KMS-11 (cell line): ENCODE measurements around the gene NEK7.

ENCODE experiments used
- H2AFZ ChIP-seq: fragments of 200-600 bp; sonication (generic); 2 replicates; pipeline ENCODE4 v1.6.1; 2016; ENCODE audit warnings: antibody characterized with exemption, mixed run types, low read depth
- H3K27ac ChIP-seq: fragments of 200-600 bp; sonication (generic); 2 replicates; pipeline ENCODE4 v1.6.1; 2016; ENCODE audit warnings: mild to moderate bottlenecking, mixed run types
- H3K27me3 ChIP-seq: fragments of 200-600 bp; sonication (generic); 2 replicates; pipeline ENCODE4 v1.6.1; 2017; ENCODE audit warnings: mild to moderate bottlenecking, low read depth, mixed run types, moderate library complexity; ENCODE audit not compliant: insufficient read depth
- H3K36me3 ChIP-seq: fragments of 200-600 bp; sonication (generic); 2 replicates; pipeline ENCODE4 v1.6.1; 2017; ENCODE audit warnings: mild to moderate bottlenecking, mixed run types; ENCODE audit not compliant: insufficient read depth
- H3K4me1 ChIP-seq: fragments of 200-600 bp; sonication (generic); 2 replicates; pipeline ENCODE4 v1.6.1; 2016; ENCODE audit warnings: mild to moderate bottlenecking, low read depth, mixed run types; ENCODE audit not compliant: poor library complexity, severe bottlenecking
- H3K4me2 ChIP-seq: fragments of 200-600 bp; sonication (generic); 2 replicates; pipeline ENCODE4 v1.7.0; 2016; ENCODE audit warnings: mild to moderate bottlenecking, mixed run types
- H3K4me3 ChIP-seq: fragments of 200-600 bp; sonication (generic); IDR thresholded peaks from 2 replicates; pipeline ENCODE4 v1.6.1; 2017; ENCODE audit warnings: low read depth, low read length, mixed read lengths; ENCODE audit not compliant: insufficient read depth
- H3K79me2 ChIP-seq: fragments of 200-600 bp; sonication (generic); 2 replicates; pipeline ENCODE4 v1.6.1; 2016; ENCODE audit warnings: low read depth, mixed run types; ENCODE audit not compliant: insufficient read depth
- H3K9ac ChIP-seq: fragments of 200-600 bp; sonication (generic); 2 replicates; pipeline ENCODE4 v1.6.1; 2016; ENCODE audit warnings: mild to moderate bottlenecking, mixed run types
- H4K20me1 ChIP-seq: fragments of 200-600 bp; sonication (generic); 2 replicates; pipeline ENCODE4 v1.6.1; 2016; ENCODE audit warnings: mild to moderate bottlenecking, mixed run types; ENCODE audit not compliant: insufficient read depth
- TF ChIP-seq, protein P1 (sequence below): fragments of 200-600 bp; sonication (generic); conservative IDR thresholded peaks from 2 replicates; pipeline ENCODE4 v1.6.1; 2017; ENCODE audit warnings: low read depth, mild to moderate bottlenecking, antibody characterized with exemption, low read length, moderate library complexity, mixed read lengths

Gene NEK7

GRCh38 chr1:198231779-198232178 lies 75.0 kb downstream of the NEK7 start:
- Histone ChIP-seq H3K36me3 (no peaks in the 10 kb centered on the region), H3K79me2 (peaks cover 12% of the 10 kb centered on the region; the same call in 1 of the 2 replicates)
- TF ChIP-seq, protein P1, sequence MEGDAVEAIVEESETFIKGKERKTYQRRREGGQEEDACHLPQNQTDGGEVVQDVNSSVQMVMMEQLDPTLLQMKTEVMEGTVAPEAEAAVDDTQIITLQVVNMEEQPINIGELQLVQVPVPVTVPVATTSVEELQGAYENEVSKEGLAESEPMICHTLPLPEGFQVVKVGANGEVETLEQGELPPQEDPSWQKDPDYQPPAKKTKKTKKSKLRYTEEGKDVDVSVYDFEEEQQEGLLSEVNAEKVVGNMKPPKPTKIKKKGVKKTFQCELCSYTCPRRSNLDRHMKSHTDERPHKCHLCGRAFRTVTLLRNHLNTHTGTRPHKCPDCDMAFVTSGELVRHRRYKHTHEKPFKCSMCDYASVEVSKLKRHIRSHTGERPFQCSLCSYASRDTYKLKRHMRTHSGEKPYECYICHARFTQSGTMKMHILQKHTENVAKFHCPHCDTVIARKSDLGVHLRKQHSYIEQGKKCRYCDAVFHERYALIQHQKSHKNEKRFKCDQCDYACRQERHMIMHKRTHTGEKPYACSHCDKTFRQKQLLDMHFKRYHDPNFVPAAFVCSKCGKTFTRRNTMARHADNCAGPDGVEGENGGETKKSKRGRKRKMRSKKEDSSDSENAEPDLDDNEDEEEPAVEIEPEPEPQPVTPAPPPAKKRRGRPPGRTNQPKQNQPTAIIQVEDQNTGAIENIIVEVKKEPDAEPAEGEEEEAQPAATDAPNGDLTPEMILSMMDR: no peak

GRCh38 chr1:198232378-198232777 lies 75.6 kb downstream of the NEK7 start:
- H3K4me2 ChIP-seq: no peak overlapping the region

More at GRCh38 chr1:198231779-198232178, 75.0 kb downstream of the NEK7 start:
- H3K9ac ChIP-seq: no peak overlapping the region
- no peak overlapping the region for H2AFZ ChIP-seq
- no peak overlapping the region for H3K4me3 ChIP-seq
- H3K27ac ChIP-seq: no peak overlapping the region
- H4K20me1 ChIP-seq: no peaks in the 10 kb centered on the region
- H3K4me2 ChIP-seq: no peak overlapping the region
- H3K27me3 ChIP-seq: no peaks in the 10 kb centered on the region
- H3K4me1 ChIP-seq: no peaks in the 10 kb centered on the region

GRCh38 chr1:198232940-198233675 lies 76.3 kb downstream of the NEK7 start:
- TF ChIP-seq, protein P1: no peak
- Histone ChIP-seq H3K79me2 (peaks cover 12% of the 10 kb centered on the region; the same call in 1 of the 2 replicates), H3K4me3 (no peak overlapping the region), H4K20me1 (no peaks in the 10 kb centered on the region), H3K27me3 (no peaks in the 10 kb centered on the region), H3K9ac (no peak overlapping the region), H3K4me1 (no peaks in the 10 kb centered on the region), H3K36me3 (no peaks in the 10 kb centered on the region), H3K4me2 (no peak overlapping the region), H2AFZ (no peak overlapping the region), H3K27ac (no peak overlapping the region)

More at GRCh38 chr1:198232378-198232777, 75.6 kb downstream of the NEK7 start:
- H4K20me1 ChIP-seq: no peaks in the 10 kb centered on the region
- no peak overlapping the region for H3K4me3 ChIP-seq
- H3K9ac ChIP-seq: no peak overlapping the region
- H3K4me1 ChIP-seq: no peaks in the 10 kb centered on the region
- no peaks in the 10 kb centered on the region for H3K36me3 ChIP-seq
- peaks cover 12% of the 10 kb centered on the region; the same call in 1 of the 2 replicates for H3K79me2 ChIP-seq
- no peak overlapping the region for H3K27ac ChIP-seq
- no peaks in the 10 kb centered on the region for H3K27me3 ChIP-seq
- TF ChIP-seq, protein P1: no peak
- H2AFZ ChIP-seq: no peak overlapping the region

GRCh38 chr1:198234520-198235251 lies 77.9 kb downstream of the NEK7 start:
- no peak overlapping the region for H3K4me3 ChIP-seq
- no peak overlapping the region for H3K27ac ChIP-seq
- H3K4me2 ChIP-seq: no peak overlapping the region
- H3K27me3 ChIP-seq: no peaks in the 10 kb centered on the region
- H4K20me1 ChIP-seq: no peaks in the 10 kb centered on the region
- TF ChIP-seq, protein P1: no peak
- no peak overlapping the region for H3K9ac ChIP-seq
- no peaks in the 10 kb centered on the region for H3K36me3 ChIP-seq
- H3K4me1 ChIP-seq: no peaks in the 10 kb centered on the region
- 0 out of 2 replicates have a peak, but pooled peaks cover 3% of the 10 kb centered on the region for H3K79me2 ChIP-seq
- no peak overlapping the region for H2AFZ ChIP-seq
